Neuronal stem cell (in vitro differentiated cells): ENCODE data around the gene PCLO. TPM values are rescaled to one million over a fixed set of nuclear protein-coding genes. Genes with fewer than 3 reads are reported as not detected.

Experiments
- DNase-seq: peaks from one replicate; pipeline ENCODE4 v3.0.0-alpha.2; 2013; ENCODE audit warnings: low spot score
- H2AFZ ChIP-seq: one replicate; pipeline ENCODE4 v1.6.1; 2013; ENCODE audit warnings: mild to moderate bottlenecking, low read length, inconsistent platforms
- H2AK5ac ChIP-seq: 2 replicates; pipeline ENCODE4 v1.6.1; 2013; ENCODE audit warnings: low read depth, mild to moderate bottlenecking, inconsistent platforms, low read length, moderate library complexity, mixed read lengths
- H2BK120ac ChIP-seq: 2 replicates; pipeline ENCODE4 v1.6.1; 2013; ENCODE audit warnings: low read depth, mild to moderate bottlenecking, inconsistent platforms, low read length, moderate library complexity, mixed read lengths
- H2BK12ac ChIP-seq: one replicate; pipeline ENCODE4 v1.6.1; 2013; ENCODE audit warnings: low read length, inconsistent platforms
- H2BK15ac ChIP-seq: 2 replicates; pipeline ENCODE4 v1.6.1; 2013; ENCODE audit warnings: mild to moderate bottlenecking, low read length, inconsistent platforms, mixed read lengths
- H2BK5ac ChIP-seq: one replicate; pipeline ENCODE4 v1.6.1; 2013; ENCODE audit warnings: inconsistent platforms, mild to moderate bottlenecking, low read length, moderate library complexity
- H3K14ac ChIP-seq: one replicate; pipeline ENCODE4 v1.6.1; 2013; ENCODE audit warnings: low read length, inconsistent platforms
- H3K18ac ChIP-seq: 2 replicates; pipeline ENCODE4 v1.6.1; 2013; ENCODE audit warnings: low read length, inconsistent platforms
- H3K23ac ChIP-seq: 2 replicates; pipeline ENCODE4 v1.6.1; 2013; ENCODE audit warnings: low read depth, mild to moderate bottlenecking, mixed read lengths, low read length, inconsistent platforms; ENCODE audit not compliant: poor library complexity
- H3K27ac ChIP-seq: replicated peaks from 3 replicates; pipeline ENCODE4 v1.5.1; 2013; ENCODE audit warnings: low read length, inconsistent platforms
- H3K27me3 ChIP-seq, 3 experiments: 2 replicates each; pipeline ENCODE4 v1.6.1; 2013; ENCODE audit warnings: low read length in 3 of 3, mild to moderate bottlenecking in 2 of 3, inconsistent platforms in 1 of 3, low read depth in 1 of 3, mixed read lengths in 1 of 3, moderate library complexity in 1 of 3; ENCODE audit not compliant: control insufficient read depth in 3 of 3, insufficient read depth in 3 of 3
- H3K36me3 ChIP-seq, 2 donors: replicated peaks in 1 of 2; 2 replicates each; pipeline ENCODE4 v1.6.1; 2013; ENCODE audit warnings: low read length in 2 of 2; ENCODE audit not compliant: control insufficient read depth in 2 of 2, insufficient read depth in 2 of 2
- H3K4ac ChIP-seq: 2 replicates; pipeline ENCODE4 v1.6.1; 2013; ENCODE audit warnings: inconsistent platforms, mild to moderate bottlenecking, low read length, moderate library complexity
- H3K4me1 ChIP-seq, 2 donors: 1 replicate in 1 of 2; 2 replicates in 1 of 2; pipeline ENCODE4 v1.6.1; 2013; ENCODE audit warnings: low read length in 2 of 2, low read depth in 1 of 2; ENCODE audit not compliant: control insufficient read depth in 2 of 2, insufficient read depth in 1 of 2
- H3K4me2 ChIP-seq: one replicate; pipeline ENCODE4 v1.6.1; 2013; ENCODE audit warnings: mild to moderate bottlenecking, low read length, inconsistent platforms; ENCODE audit not compliant: insufficient read depth, poor library complexity, severe bottlenecking
- H3K4me3 ChIP-seq, 2 donors: 2 replicates each; pipeline ENCODE4 v1.5.1; 2013; ENCODE audit warnings: low read length in 2 of 2, mild to moderate bottlenecking in 2 of 2, inconsistent platforms in 1 of 2, moderate library complexity in 1 of 2
- H3K79me1 ChIP-seq: one replicate; pipeline ENCODE4 v1.6.1; 2013; ENCODE audit warnings: low read depth, mild to moderate bottlenecking, inconsistent platforms, low read length, moderate library complexity
- H3K9ac ChIP-seq: one replicate; pipeline ENCODE4 v1.6.1; 2013; ENCODE audit warnings: mild to moderate bottlenecking, low read depth, low read length, inconsistent platforms; ENCODE audit not compliant: poor library complexity
- H3K9me3 ChIP-seq, 2 donors: replicated peaks in 1 of 2; 2 replicates each; pipeline versions ENCODE3 to v1.6.1; 2013; ENCODE audit warnings: low read length in 2 of 2, mild to moderate bottlenecking in 2 of 2, inconsistent platforms in 1 of 2, low read depth in 1 of 2, mixed read lengths in 1 of 2, moderate library complexity in 1 of 2; ENCODE audit not compliant: control insufficient read depth in 2 of 2, insufficient read depth in 1 of 2
- H4K8ac ChIP-seq: one replicate; pipeline ENCODE4 v1.6.1; 2013; ENCODE audit warnings: low read depth, mild to moderate bottlenecking, inconsistent platforms, low read length, moderate library complexity
- H4K91ac ChIP-seq: one replicate; pipeline ENCODE4 v1.6.1; 2013; ENCODE audit warnings: low read length, low read depth, mild to moderate bottlenecking, inconsistent platforms; ENCODE audit not compliant: poor library complexity
- small RNA-seq: library from polyadenylated mRNA; stranded (forward); fragments of <200 nt; extraction: miRNeasy Mini kit (QIAGEN cat#:217004); gene quantifications from one replicate; pipeline ENCODE3, GENCODE V24; 2013; ENCODE audit not compliant: insufficient read depth

Gene PCLO

GRCh38 chr7:82704121-82704520, 458.6 kb downstream of the PCLO start:
- no peak overlapping the region for H3K9ac ChIP-seq
- no peak overlapping the region for H2BK15ac ChIP-seq
- no peak overlapping the region for H3K27ac ChIP-seq
- no peaks in the 10 kb centered on the region for H3K36me3 ChIP-seq
- no peak overlapping the region for H2BK120ac ChIP-seq
- H3K9me3 ChIP-seq, result no peaks in the 10 kb centered on the region
- no peak overlapping the region for H2AK5ac ChIP-seq
- no peak overlapping the region for H3K18ac ChIP-seq
- no peak overlapping the region for H3K23ac ChIP-seq
- H2BK12ac ChIP-seq, result no peak overlapping the region
- H3K14ac ChIP-seq, result no peak overlapping the region
- no peak overlapping the region for H4K8ac ChIP-seq
- H3K79me1 ChIP-seq, result no peaks in the 10 kb centered on the region
- no peak overlapping the region for H2AFZ ChIP-seq
- H2BK5ac ChIP-seq, result no peak overlapping the region
- no peak overlapping the region for H4K91ac ChIP-seq
- no peaks in the 10 kb centered on the region for H3K27me3 ChIP-seq
- no peak overlapping the region for H3K4ac ChIP-seq
- H3K4me2 ChIP-seq, result no peak overlapping the region
- no peak overlapping the region for H3K4me3 ChIP-seq
- no peak for DNase-seq
- H3K4me1 ChIP-seq, result peaks cover 0 to 2% of the 10 kb centered on the region in 2 donors

Small RNA genes within 50 kb of the gene (small RNA-seq; reads per million reads assigned to genes)
- not detected for gene RNA5SP235
